Ovary (tissue), 3 donors: Measurements from ENCODE around the gene CIAO3.

Experiments used
- CTCF ChIP-seq, 3 donors: fragments of 450-650 bp in 2 of 3; fragments of 200-600 bp in 1 of 3; IDR thresholded peaks; one replicate each; pipeline versions ENCODE4 v1.5.1 to v1.8.0; 2016 to 2022; ENCODE audit warnings: antibody characterized with exemption in 3 of 3, mild to moderate bottlenecking in 1 of 3
- EP300 ChIP-seq: sonication (generic); formaldehyde crosslinking; IDR thresholded peaks from one replicate; pipeline ENCODE4 v1.6.1; 2017; ENCODE audit warnings: antibody characterized with exemption
- POLR2A ChIP-seq: fragments of 450-650 bp; IDR thresholded peaks from one replicate; pipeline ENCODE4 v1.6.1; 2017; ENCODE audit warnings: antibody characterized with exemption, mild to moderate bottlenecking, moderate library complexity
- donor health status: DM: no; HTN: no; CAD: no.

DNA sequence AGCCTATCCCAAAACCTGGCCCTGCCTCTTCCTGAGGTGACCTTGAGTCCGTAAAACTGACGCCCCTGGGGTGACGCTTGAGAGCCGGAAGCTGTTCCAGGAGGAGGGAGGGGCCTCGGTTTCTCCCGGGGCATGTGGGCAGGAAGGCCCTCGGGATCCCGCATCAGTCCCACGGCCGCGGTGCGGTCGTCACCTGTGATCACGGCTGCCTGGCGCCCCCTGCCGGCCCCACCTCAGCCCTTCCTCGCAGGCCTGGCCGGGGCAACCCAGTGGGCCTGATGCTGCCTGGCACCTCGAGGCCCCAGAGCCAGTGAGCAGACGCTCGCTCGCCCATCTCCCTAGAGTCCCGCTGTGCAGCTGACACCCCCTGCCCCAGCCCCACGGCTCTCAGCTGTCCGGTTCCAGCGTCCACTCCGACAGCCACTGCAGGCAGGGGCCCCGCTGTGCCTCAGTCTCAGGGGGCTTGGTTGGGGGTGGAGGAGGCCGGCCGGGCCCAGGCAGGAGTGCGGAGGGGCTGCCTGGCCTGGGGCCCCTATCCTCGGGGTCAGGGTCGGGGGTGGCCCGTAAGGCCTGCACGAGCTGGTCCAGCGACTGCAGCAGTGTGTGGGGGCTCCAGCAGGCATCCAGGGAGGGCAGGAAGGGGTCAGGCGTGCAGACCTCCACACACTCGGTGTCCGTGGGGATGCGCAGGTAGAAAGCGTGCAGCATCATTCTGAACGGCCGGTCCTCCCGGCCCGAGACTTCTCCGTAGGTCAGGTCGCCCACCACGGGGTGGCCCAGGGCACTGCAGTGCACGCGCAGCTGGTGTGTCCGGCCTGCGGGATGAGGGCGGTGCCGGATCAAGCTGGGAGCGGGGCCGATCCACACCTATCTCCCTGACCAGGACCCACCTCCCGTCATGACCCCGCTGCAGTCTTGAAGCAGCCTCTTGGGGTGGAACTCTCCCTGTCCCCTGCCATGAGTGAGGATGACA lies 45.1 kb upstream of the CIAO3 start:
- TF ChIP-seq POLR2A = no peak
- TF ChIP-seq CTCF (IDR thresholded peaks at IDR 0.05) = peak in 1 of 3 donors; percentile 9
- TF ChIP-seq EP300 = no peak
